Lung microvascular endothelial cell (primary cell): Measurements from ENCODE around the gene NUAK1. TPM values are rescaled to one million over a fixed set of nuclear protein-coding genes. Genes with fewer than 3 reads are reported as not detected.

Experiments used
- DNase-seq, 2 donors: peaks; one replicate each; pipeline versions ENCODE4 v3.0.0 to v3.0.0-alpha.2; 2010; ENCODE audit warnings: low read depth in 2 of 2
- total RNA-seq: library from RNA; depleted of rRNA; stranded (reverse); fragments of >200 nt; gene quantifications from 2 replicates; pipeline ENCODE4 v1.2.1, GENCODE V29; 2014

The NUAK1 gene
- total RNA-seq, 1 donor from 2014 or later, result 32.5 TPM

GRCh38 chr12:106084014-106084671 lies 54.6 kb downstream of the NUAK1 start:
- DNase-seq, result peak in 1 of 2 donors; percentile 70

- peak in 1 of 2 donors; percentile 79 for DNase-seq
Observed at GRCh38 chr12:106082216-106083175, 56.3 kb downstream of the NUAK1 start.

- DNase-seq, result peak in 1 of 2 donors; percentile 27
Observed at GRCh38 chr12:106081606-106082005, 57.1 kb downstream of the NUAK1 start.

GRCh38 chr12:106080791-106081170 lies 58.0 kb downstream of the NUAK1 start:
- DNase-seq, result no peak

- peak in 1 of 2 donors; percentile 60 for DNase-seq
Observed at GRCh38 chr12:106080041-106080790, 58.5 kb downstream of the NUAK1 start.

GRCh38 chr12:106079148-106079738 lies 59.5 kb downstream of the NUAK1 start:
- DNase-seq, result no peak

- DNase-seq, result peak in 1 of 2 donors; percentile 79
Observed at GRCh38 chr12:106078358-106079010, 60.3 kb downstream of the NUAK1 start.

- DNase-seq, result peak in 1 of 2 donors; percentile 70
Observed at GRCh38 chr12:106074706-106075392, 63.9 kb downstream of the NUAK1 start.

- no peak for DNase-seq
Observed at GRCh38 chr12:106074361-106074705, 64.4 kb downstream of the NUAK1 start.

GRCh38 chr12:106073179-106073578 lies 65.6 kb downstream of the NUAK1 start:
- no peak for DNase-seq

- no peak for DNase-seq
Observed at GRCh38 chr12:106072751-106073150, 66.0 kb downstream of the NUAK1 start.

- no peak for DNase-seq
Observed at GRCh38 chr12:106071686-106072085, 67.1 kb downstream of the NUAK1 start.

GRCh38 chr12:106070611-106071010 lies 68.1 kb downstream of the NUAK1 start:
- no peak for DNase-seq

- no peak for DNase-seq
Observed at GRCh38 chr12:106070147-106070546, 68.6 kb downstream of the NUAK1 start.

- DNase-seq, result no peak
Observed at GRCh38 chr12:106068296-106068695, 70.5 kb downstream of the NUAK1 start.

GRCh38 chr12:106067606-106068205 lies 71.0 kb downstream of the NUAK1 start:
- DNase-seq, result no peak

- DNase-seq, result no peak
Observed at GRCh38 chr12:106066726-106067325, 71.9 kb downstream of the NUAK1 start.

- peak; percentile 48 to 95 for DNase-seq
Observed at GRCh38 chr12:106066051-106066705, 72.6 kb downstream of the NUAK1 start.

- DNase-seq, result no peak
Observed at GRCh38 chr12:106065506-106065905, 73.2 kb downstream of the NUAK1 start.
